Measurements from ENCODE around the gene SOX21. TPM values are rescaled to one million over a fixed set of nuclear protein-coding genes. Genes with fewer than 3 reads are reported as not detected.

Gene SOX21
- total and polyA plus RNA-seq, 2 donors from 2014 or later, result not detected

GRCh38 chr13:94712812-94713560, 641 bp upstream of the SOX21 start:
- no peaks in the 10 kb centered on the region for H3K36me3 ChIP-seq (ENCODE audit: control insufficient read depth in 2 of 3, insufficient read depth in 3 of 3, low read length in 3 of 3)
- H3K27me3 ChIP-seq (ENCODE audit: control insufficient read depth, insufficient read depth, low read length), result peaks cover 54% of the 10 kb centered on the region
- H3K9me3 ChIP-seq (ENCODE audit: control insufficient read depth in 2 of 3, insufficient read depth in 1 of 3, low read length in 3 of 3), result peaks cover 0 to 2% (median 0%) of the 10 kb centered on the region in 3 donors
- intact Hi-C loops (cut with DNase I), result no loop called here
- FAIRE-seq (no peak), DNase-seq (peak; percentile 69 to 82 (median 75))
- no peak overlapping the region for H3K4me3 ChIP-seq (ENCODE audit: low read length in 3 of 3)
- no peak overlapping the region for H3K27ac ChIP-seq (ENCODE audit: low read depth in 2 of 2, low read length in 2 of 2)
- H3K4me1 ChIP-seq (ENCODE audit: control insufficient read depth in 2 of 3, insufficient read depth in 2 of 3, low read depth in 1 of 3, low read length in 3 of 3), result peaks cover 0 to 9% (median 0%) of the 10 kb centered on the region in 3 donors
- no peak for TF ChIP-seq CTCF (IDR thresholded peaks at IDR 0.05; ENCODE audit: borderline replicate concordance, extremely low read depth, insufficient read depth)
- H3K9ac ChIP-seq (ENCODE audit: low read length in 3 of 3), result no peak overlapping the region

- H3K4me1 ChIP-seq (ENCODE audit: control insufficient read depth in 2 of 3, insufficient read depth in 2 of 3, low read depth in 1 of 3, low read length in 3 of 3), result peaks cover 0 to 9% (median 0%) of the 10 kb centered on the region in 3 donors
Observed at GRCh38 chr13:94711561-94712286, 621 bp downstream of the SOX21 start.

GRCh38 chr13:94710881-94711560, 1.3 kb downstream of the SOX21 start:
- no peak overlapping the region for H3K27ac ChIP-seq (ENCODE audit: low read depth in 2 of 2, low read length in 2 of 2)
- H3K36me3 ChIP-seq (ENCODE audit: control insufficient read depth in 2 of 3, insufficient read depth in 3 of 3, low read length in 3 of 3), result no peaks in the 10 kb centered on the region
- H3K9ac ChIP-seq (ENCODE audit: low read length in 3 of 3), result no peak overlapping the region
- H3K4me3 ChIP-seq (ENCODE audit: low read length in 3 of 3), result no peak overlapping the region
- peaks cover 0 to 2% (median 0%) of the 10 kb centered on the region in 3 donors for H3K9me3 ChIP-seq (ENCODE audit: control insufficient read depth in 2 of 3, insufficient read depth in 1 of 3, low read length in 3 of 3)
- no peak for TF ChIP-seq CTCF (IDR thresholded peaks at IDR 0.05; ENCODE audit: borderline replicate concordance, extremely low read depth, insufficient read depth)
- peaks cover 68% of the 10 kb centered on the region for H3K27me3 ChIP-seq (ENCODE audit: control insufficient read depth, insufficient read depth, low read length)
- H3K4me1 ChIP-seq (ENCODE audit: control insufficient read depth in 2 of 3, insufficient read depth in 2 of 3, low read depth in 1 of 3, low read length in 3 of 3), result peaks cover 0 to 9% (median 0%) of the 10 kb centered on the region in 3 donors
- intact Hi-C loops (cut with DNase I), result no loop called here
- DNase-seq (peak; percentile 32 to 68 (median 37)), FAIRE-seq (no peak)

More at GRCh38 chr13:94711561-94712286, 621 bp downstream of the SOX21 start:
- no peak for FAIRE-seq
- Histone ChIP-seq H3K27me3 (ENCODE audit: control insufficient read depth, insufficient read depth, low read length) (peaks cover 66% of the 10 kb centered on the region), H3K36me3 (ENCODE audit: control insufficient read depth in 2 of 3, insufficient read depth in 3 of 3, low read length in 3 of 3) (no peaks in the 10 kb centered on the region), H3K9me3 (ENCODE audit: control insufficient read depth in 2 of 3, insufficient read depth in 1 of 3, low read length in 3 of 3) (peaks cover 0 to 2% (median 0%) of the 10 kb centered on the region in 3 donors), H3K27ac (ENCODE audit: low read depth in 2 of 2, low read length in 2 of 2) (no peak overlapping the region), H3K4me3 (ENCODE audit: low read length in 3 of 3) (no peak overlapping the region), H3K9ac (ENCODE audit: low read length in 3 of 3) (no peak overlapping the region)
- TF ChIP-seq CTCF (IDR thresholded peaks at IDR 0.05; ENCODE audit: borderline replicate concordance, extremely low read depth, insufficient read depth), result no peak
- intact Hi-C loops (cut with DNase I), result no loop called here
- peak; percentile 35 to 75 (median 55) for DNase-seq
